Activated CD4-positive, alpha-beta T cell treated with anti-CD3 and anti-CD28 coated beads, Interleukin-2, Interleukin-4, amounts not matched to agents 100 ng/mL and 50 ng/mL, durations not matched to agents 16 hours and 8 hours (primary cell): Measurements from ENCODE around the gene THSD7A.

Experiments
- DNase-seq: peaks from one replicate; pipeline ENCODE4 v3.0.0-alpha.2; 2020; ENCODE audit warnings: low spot score

THSD7A gene

DNA sequence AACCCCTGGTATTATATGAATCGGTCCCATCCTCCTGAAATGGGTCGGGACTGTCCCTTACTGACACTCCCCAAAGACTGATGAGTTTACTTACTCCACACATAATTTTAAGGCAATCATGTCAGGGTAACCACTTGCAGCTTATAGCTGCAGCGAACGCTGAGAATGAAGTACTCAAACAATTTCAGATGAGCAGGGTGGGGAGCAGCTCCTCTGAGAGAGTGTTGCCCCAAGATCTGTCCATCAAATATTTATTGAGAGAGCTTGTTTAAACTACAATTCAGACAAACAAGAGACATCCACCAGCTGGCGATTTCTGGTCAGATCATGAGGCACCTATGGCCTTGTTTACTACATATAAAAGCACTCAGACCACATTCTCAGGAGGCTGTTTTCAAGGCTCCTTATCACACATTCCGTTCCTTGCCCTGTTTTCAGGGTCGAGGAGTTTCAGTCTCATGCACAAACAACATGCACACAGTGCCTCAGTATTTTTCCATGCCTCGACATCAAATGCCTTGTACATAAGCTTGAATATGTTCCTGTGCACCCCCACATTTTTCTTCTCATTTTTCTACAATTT is 80.1 kb downstream of the THSD7A start:
- no peak for DNase-seq

DNA sequence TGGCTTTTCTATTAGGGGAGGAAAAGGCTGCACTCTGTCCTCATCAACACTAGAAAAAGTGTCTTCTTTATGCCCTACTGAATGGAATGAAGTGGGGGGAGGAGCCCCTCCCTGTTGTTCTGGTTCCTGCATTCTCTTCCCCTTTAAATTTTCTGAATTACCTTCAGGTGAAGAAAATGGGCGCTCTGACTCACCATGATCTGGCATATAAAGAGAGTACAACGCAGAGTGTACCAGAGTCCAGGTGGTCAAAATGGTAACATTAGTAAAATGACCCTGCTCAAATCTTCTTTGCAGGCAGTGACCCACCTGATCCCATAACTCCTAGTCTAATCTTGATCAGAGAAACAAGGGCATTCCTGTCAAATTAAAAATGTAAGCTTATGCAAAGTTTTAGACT is 80.7 kb downstream of the THSD7A start:
- no peak for DNase-seq

DNA sequence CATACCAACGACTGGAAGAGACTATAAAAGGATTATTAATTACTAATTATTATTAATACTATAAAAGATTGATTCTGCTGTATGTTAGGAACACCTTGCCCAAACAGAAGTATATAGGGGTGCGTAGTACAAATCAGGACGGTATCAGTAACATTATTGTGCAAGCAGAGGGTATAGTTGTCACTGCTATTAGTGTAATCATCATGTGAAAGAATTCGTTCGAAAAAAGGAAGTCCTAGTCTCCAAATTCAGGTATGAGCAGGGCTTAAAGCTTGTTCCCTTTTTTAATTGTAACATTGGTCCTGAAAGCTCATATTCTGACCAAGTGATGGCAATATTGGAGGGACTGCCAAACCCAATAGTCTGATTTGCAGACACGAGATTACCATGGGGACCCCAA is 81.8 kb downstream of the THSD7A start:
- DNase-seq: no peak

DNA sequence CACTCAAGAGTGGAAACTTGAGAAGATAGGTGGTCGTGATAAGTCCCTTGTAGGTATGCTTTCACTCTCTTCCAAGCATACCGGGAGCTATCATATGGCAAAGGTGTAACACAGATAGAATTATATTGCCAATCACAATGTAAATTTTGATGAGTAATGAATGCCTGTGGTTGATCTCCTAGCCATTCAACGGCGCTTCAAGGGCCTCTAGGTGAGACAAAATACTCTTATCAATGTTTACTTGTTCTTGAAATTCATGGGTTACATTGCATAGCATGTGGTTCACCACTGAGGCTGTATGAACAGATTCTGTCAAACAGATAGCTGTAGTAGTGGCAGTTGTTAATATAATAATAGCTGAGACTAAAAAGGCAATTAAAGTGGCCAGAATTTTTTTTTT is 82.4 kb downstream of the THSD7A start:
- DNase-seq: no peak

- DNase-seq: no peak
Measured at GRCh38 chr7:11748884-11749283, 83.1 kb downstream of the THSD7A start.

DNA sequence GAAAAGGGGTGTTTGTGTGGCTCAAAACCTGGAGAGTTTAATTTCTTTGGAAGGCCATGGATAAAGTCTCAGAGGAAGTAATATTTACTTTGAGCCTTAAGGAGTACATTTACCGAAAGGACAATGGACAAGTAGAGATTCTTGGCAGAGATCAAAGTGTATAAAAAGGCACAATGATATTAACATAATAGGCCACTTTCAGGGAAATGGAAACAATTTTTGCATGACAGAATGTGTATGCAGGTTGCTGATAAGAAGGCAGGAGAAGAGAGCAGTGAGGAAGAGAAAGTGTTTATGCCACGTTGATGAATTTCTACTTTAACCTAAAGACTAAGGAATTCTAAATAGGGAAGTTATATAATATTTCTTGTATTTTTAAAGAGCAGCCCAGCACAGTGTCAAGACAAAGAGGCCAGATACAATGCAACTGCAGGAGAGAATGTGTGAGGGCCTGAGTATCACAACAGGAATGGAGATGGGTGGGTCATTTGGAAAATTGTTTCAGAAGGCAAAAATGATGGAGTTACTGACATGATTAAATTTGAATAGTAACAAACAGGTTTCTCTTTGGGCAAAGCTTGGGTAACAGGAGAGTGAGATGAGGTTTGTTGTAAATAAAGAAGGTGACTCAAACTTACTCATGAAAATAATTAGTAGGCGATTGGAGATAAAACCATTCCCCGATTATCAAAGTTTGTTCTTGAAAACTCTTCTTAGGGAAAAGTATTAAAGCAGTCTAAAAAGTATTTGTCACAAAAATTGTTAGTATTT is 84.1 kb downstream of the THSD7A start:
- no peak for DNase-seq

DNA sequence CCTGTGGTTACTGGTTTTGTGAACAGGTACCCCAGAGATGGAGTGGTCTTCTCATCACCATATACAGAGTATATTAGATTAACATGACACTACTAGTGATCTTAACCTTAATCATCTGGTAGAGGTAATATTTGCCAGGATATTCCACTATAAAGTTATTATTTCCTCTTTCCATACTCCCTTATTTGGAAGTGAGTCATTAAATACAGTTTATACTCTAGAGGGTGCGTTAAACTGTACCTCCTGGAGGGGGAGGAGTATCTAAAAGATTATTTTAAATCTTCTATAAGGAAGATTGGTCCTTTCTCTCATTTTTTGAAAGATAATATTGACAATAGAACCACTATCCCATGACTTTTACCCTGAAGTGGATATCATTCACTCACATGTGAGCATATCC is 85.4 kb downstream of the THSD7A start:
- no peak for DNase-seq

- no peak for DNase-seq
Measured at GRCh38 chr7:11743548-11743947, 88.5 kb downstream of the THSD7A start.

DNA sequence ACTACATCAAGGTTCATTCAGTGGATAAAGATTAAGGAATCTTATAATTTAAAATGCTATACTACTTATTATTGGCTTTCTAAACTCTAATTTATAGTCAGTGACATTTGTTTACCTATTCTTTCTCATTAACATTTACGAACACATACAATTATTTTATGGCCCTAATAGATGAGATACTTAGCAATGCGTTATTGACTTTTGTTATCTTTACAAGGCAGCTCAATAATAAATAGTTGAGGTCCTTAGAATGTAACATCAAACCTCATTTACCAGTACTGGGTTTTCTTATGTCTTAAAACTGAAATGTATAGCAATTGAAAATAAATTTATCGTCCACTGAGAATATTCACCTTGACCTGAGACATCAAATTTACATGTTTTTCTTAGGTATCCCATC is 89.0 kb downstream of the THSD7A start:
- DNase-seq: no peak

DNA sequence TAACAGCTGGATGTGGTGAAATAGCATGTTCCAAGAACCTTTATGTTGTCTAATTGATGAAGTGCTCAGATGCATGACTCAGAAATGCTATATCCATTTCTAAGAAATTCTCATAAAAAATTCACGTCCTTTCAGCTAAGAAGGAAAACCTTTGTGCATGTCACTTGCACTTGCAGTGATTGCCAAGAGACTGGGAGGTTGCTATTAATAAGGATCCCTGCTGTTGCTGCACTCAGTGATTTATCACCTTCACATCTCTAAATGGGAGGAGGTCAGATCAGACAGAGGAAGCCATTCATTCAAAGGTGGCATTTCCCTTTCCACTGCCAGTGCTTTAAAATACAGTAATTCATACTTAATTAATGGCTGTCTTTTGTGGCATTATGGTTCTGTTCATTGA is 89.5 kb downstream of the THSD7A start:
- DNase-seq: no peak

- no peak for DNase-seq
Measured at GRCh38 chr7:11737723-11738122, 94.3 kb downstream of the THSD7A start.

DNA sequence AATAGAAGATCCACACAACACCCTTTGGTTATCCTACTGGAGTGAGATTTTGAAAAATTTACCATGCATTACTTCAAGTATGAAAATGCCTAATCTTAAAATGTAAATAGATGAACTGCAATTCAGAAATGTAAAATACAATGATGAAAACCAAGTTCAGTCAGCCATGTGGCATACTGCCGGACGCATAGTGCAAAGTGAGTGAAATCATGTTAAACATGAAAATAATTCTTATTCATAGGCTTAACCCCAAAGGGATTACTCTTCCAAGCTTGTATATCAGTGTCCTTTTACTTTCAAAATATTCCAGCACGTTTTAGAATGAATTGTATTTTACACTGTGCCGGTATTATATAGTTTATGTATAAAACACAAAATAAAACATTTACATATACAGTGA is 99.8 kb downstream of the THSD7A start:
- no peak for DNase-seq

DNA sequence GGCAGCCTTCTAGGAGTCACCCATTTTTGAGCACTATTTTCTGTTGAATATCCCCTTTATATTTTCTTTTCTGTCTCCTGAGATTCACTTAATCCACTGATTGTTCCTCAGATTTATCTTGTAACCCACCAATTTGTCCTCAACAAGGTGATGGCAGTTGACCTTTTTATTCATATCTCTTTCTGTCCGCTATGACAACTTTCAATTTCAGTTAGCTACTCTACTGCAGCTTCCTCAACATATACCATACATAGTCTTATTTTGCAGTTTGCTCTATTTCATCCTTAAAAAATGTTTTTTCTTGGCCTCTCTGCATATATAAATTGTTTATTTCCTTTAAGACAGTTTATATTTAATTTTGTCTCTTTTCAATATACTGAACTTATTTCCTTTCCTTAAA is 101.3 kb downstream of the THSD7A start:
- no peak for DNase-seq

DNA sequence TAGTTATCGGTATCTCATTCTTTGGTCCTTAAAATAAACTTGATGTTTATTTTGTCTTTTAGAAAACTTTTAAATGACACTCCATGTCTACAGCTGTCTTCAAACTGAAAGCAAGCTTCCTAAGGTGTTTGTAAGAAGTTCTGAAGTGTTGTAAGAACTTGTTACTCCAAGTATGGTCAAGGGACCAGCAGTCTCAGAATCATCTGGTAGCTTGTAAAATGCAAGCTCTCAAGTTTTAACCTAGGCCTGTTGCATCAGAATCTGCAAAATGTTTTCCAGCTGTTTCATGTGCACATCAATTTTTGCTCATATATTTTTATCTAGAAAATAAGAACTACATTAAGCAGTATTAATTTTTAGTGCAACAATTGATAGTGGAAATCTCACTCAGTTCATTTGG is 104.1 kb downstream of the THSD7A start:
- no peak for DNase-seq

DNA sequence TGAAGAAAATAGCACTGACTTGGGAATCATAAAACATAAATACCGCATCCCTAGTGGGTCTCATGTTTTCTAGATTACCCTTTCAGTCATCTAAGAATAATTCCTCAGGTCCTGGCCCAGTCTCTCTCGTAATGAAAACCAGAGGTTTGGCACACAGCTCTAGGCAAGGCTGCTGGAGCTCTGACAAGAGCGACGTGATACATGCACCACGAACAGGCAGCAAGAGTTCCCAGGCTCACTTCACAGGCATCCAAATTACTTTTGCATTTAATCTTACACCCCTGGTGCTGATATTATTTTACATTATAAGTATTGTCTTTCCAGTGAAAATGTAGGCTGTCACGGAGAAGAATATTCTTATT is 105.2 kb downstream of the THSD7A start:
- no peak for DNase-seq

- no peak for DNase-seq
Measured at GRCh38 chr7:11726001-11726793, 105.8 kb downstream of the THSD7A start.

- no peak for DNase-seq
Measured at GRCh38 chr7:11716185-11716584, 115.8 kb downstream of the THSD7A start.

GRCh38 chr7:11714676-11715075 is 117.3 kb downstream of the THSD7A start:
- no peak for DNase-seq

DNA sequence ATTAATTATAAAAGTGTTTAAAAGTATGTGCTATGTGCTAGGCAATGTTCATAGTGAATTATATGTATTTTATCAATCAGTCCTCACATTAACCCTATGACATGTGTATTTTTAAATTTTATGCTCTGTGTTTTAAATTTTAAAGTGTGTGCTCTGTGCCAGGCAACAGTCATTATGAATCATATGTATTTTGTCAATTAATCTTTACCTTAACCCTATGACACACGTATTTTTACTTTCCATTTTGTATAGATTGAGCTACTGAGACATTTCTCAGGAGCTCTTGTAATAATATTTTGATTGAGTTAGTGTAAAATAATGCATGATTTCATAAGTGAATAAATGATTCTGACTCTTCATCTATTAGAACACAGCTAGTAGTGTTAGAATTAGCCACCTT is 117.8 kb downstream of the THSD7A start:
- DNase-seq: no peak

DNA sequence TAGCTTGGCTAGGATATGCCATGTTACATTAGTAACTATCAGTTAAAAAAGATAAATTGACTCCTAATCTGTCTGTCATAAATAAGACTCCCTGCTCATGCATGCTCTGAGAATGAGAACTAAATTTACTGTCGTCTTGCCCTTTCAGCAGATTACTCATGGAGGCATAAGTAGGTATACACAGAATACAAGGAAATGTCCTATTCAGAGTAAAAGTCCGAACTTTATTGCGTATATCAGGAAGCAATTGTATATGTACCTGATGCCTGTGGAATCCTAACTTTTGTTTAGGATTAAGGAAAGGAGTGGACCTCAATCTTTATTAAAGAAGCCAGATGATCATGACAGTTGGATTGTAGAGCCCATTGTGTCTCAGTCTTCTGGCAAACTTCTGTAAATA is 118.6 kb downstream of the THSD7A start:
- no peak for DNase-seq

- no peak for DNase-seq
Measured at GRCh38 chr7:11710377-11710776, 121.6 kb downstream of the THSD7A start.

- DNase-seq: no peak
Measured at GRCh38 chr7:11709196-11709595, 122.8 kb downstream of the THSD7A start.

GRCh38 chr7:11707606-11708193 is 124.3 kb downstream of the THSD7A start:
- no peak for DNase-seq
